Globus pallidus (tissue), 1 donor: ENCODE measurements around the gene NIT1.
A peak's percentile ranks its signal among the peaks of the same experiment; 100 is the strongest.

ENCODE experiments used
- DNase-seq: peaks from one replicate; pipeline ENCODE4 v3.0.0-alpha.2; 2015; ENCODE audit warnings: low spot score

Gene NIT1

GRCh38 chr1:161157867-161158266 is 40.0 kb downstream of the NIT1 start:
- no peak for DNase-seq

DNA sequence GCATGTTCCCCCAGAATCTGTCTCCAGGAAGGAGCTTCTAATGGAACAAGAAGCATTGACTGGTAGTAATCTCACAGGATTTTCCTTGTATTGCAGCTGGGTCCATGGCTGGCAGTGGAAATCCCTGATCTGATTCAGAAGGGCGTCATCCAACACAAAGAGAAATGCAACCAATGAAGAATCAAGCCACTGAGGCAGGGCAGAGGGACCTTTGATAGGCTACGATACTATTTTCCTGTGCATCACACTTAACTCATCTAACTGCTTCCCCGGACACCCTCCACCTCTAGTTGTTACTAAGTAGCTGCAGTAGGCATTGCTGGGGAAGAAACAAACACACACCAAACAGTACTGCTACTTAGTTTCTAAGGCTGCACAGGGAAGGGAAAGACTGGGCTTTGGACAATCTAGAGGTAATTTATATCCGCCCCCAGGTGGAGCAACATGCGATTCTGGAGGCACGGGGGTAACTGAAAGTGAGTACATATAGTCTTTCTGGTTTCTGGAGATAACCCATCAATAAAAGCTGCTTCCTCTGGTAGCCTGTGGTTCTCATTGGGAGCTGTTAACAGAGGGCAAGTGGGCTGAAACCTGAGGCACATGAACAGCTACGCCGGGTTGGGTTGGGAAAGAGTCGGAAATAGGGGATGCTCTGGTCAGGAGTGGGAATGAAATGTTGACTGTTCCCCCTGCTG is 40.6 kb downstream of the NIT1 start:
- DNase-seq: no peak

- peak; percentile 92 for DNase-seq
These were observed 41.4 kb downstream of the NIT1 start, which contains the start of gene USP21 for GRCh38 chr1:161159087-161159912. USP21 (plus strand) TSS chr1:161159500; CDS start chr1:161160641, 1,141 bp downstream.

DNA sequence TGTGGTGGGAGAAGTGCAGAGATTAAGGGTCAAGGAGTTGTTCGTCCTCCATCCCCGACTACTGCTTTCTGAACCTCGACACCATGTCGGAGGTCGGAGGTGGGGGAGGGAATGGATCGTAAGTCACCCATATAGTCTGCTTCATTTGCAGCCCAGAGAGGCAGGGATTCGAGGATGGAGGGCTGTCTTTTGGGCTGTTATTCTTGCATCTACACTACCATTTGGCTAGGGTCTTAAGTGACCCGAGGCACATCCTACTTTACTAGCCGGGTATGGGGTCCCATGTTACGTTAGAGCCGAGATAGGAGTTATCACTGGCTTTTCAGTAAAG is 42.0 kb downstream of the NIT1 start:
- DNase-seq: no peak

GRCh38 chr1:161160671-161161145 is 42.8 kb downstream of the NIT1 start:
- DNase-seq: no peak

GRCh38 chr1:161161652-161162051 is 43.7 kb downstream of the NIT1 start:
- no peak for DNase-seq

- no peak for DNase-seq
These were observed 44.1 kb downstream of the NIT1 start for GRCh38 chr1:161162052-161162451.

- DNase-seq: no peak
These were observed 44.9 kb downstream of the NIT1 start for GRCh38 chr1:161162806-161163205.

DNA sequence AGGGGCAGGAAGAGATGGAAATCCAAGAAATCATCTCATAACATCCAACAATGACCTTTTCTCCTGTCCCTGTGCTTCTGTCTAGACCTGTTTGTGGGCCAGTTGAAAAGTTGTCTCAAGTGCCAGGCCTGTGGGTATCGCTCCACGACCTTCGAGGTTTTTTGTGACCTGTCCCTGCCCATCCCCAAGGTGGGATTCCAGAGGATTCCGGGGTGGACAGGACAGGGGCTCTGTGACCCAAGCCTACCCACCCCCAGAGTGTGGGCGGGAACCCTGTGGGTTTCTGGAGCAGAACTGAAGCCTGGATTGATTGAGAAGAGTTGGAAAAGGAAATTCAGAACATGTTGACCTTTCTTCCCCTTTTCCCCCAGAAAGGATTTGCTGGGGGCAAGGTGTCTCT is 45.9 kb downstream of the NIT1 start:
- DNase-seq: no peak

- no peak for DNase-seq
These were observed 47.2 kb downstream of the NIT1 start for GRCh38 chr1:161164901-161165610.

- peak; percentile 99 for DNase-seq
These were observed 48.1 kb downstream of the NIT1 start, which contains the start of gene PPOX for GRCh38 chr1:161165742-161166668. PPOX (plus strand) TSS chr1:161166426; CDS start chr1:161166848, 422 bp downstream.

DNA sequence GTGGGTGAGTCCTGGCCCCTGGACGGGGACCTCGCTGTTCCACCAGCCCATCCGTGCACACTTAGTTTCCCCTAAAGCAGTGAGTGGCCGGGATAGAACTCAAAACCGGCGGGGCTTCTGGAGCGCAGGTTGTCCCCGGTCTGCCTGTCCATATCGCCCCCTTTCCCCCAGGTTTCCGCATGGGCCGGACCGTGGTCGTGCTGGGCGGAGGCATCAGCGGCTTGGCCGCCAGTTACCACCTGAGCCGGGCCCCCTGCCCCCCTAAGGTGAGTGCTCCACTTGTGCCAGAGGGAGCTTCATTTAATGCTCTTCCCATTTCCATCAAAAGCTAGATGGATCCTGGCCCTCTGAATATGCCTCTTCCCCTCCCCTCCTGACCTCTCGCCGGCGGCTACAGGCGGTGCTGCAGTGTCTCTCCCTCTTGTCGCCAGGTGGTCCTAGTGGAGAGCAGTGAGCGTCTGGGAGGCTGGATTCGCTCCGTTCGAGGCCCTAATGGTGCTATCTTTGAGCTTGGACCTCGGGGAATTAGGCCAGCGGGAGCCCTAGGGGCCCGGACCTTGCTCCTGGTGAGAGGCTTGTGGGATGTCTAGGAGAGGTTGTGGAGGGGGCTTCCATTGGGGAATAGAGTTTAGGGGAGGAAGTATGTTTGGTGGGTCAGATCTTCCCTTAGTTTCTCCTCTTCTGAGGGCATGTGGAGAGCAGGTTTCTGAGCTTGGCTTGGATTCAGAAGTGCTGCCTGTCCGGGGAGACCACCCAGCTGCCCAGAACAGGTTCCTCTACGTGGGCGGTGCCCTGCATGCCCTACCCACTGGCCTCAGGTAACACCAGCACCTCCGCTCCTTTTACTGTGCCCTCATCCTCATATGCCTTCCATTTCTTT is 49.0 kb downstream of the NIT1 start:
- DNase-seq: no peak

DNA sequence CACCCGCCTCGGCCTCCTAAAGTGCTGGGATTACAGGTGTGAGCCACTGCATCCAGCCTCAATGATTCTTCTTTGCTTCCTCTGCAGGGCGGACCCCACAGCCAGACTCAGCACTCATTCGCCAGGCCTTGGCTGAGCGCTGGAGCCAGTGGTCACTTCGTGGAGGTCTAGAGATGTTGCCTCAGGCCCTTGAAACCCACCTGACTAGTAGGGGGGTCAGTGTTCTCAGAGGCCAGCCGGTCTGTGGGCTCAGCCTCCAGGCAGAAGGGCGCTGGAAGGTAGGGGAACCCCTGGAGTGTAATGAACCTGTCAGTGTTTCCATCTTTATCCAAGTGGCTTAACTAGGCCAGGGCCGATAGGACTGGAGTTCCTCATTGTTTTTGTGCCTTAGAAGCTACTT is 51.0 kb downstream of the NIT1 start:
- DNase-seq: no peak
